Activated naive CD4-positive, alpha-beta T cell treated with anti-CD3 and anti-CD28 coated beads, Interleukin-2, amount 50 U/mL, for 72 hours (primary cell): ENCODE data around the gene ADRM1. TPM values are rescaled to one million over a fixed set of nuclear protein-coding genes. Genes with fewer than 3 reads are reported as not detected.

Experiments
- ATAC-seq, 2 donors: fragments of 150-1000 bp; cut with Tn5 transposase; 2 replicates each; pipeline ENCODE4 v1.10.0; 2021; ENCODE audit warnings: mild to moderate bottlenecking in 2 of 2, moderate library complexity in 2 of 2
- DNase-seq, 2 donors: peaks; one replicate each; pipeline ENCODE4 v3.0.0; 2021 to 2022; ENCODE audit warnings: low spot score in 2 of 2
- H3K27ac Mint-ChIP-seq, 2 donors: one replicate each; pipeline ENCODE4 v1.8.0; 2022; ENCODE audit warnings: mild to moderate bottlenecking in 2 of 2, mixed read lengths in 2 of 2
- H3K36me3 Mint-ChIP-seq, 2 donors: one replicate each; pipeline ENCODE4 v1.8.0; 2022; ENCODE audit warnings: mixed read lengths in 2 of 2
- H3K9me3 Mint-ChIP-seq, 2 donors: one replicate each; pipeline ENCODE4 v1.8.0; 2022; ENCODE audit warnings: mixed read lengths in 2 of 2
- total RNA-seq, 2 donors: library from RNA; stranded (reverse); gene quantifications; one replicate each; pipeline ENCODE4 v1.2.3, GENCODE V29; 2022

ADRM1 gene
- total RNA-seq, 2 donors from 2014 or later, result 92.6 to 93.6 TPM

- Mint-ChIP-seq H3K9me3 (no peaks in the 10 kb centered on the region), H3K27ac (no peak overlapping the region), H3K36me3 (no peaks in the 10 kb centered on the region)
- DNase-seq (no peak), ATAC-seq (no peak)
Measured at GRCh38 chr20:62273416-62273815, 29.4 kb upstream of the ADRM1 start.

- peak overlapping the region; percentile 37 to 69 for H3K27ac Mint-ChIP-seq
- H3K36me3 Mint-ChIP-seq, result no peaks in the 10 kb centered on the region
- H3K9me3 Mint-ChIP-seq, result no peaks in the 10 kb centered on the region
- DNase-seq (no peak), ATAC-seq (no peak)
Measured at GRCh38 chr20:62274332-62274950, 28.4 kb upstream of the ADRM1 start.

- ATAC-seq, result no peak
- no peak for DNase-seq
- H3K27ac Mint-ChIP-seq, result peak overlapping the region; percentile 23 to 75
- no peaks in the 10 kb centered on the region for H3K9me3 Mint-ChIP-seq
- no peaks in the 10 kb centered on the region for H3K36me3 Mint-ChIP-seq
Measured at GRCh38 chr20:62275219-62275618, 27.6 kb upstream of the ADRM1 start.

- ATAC-seq (no peak), DNase-seq (no peak)
- Mint-ChIP-seq H3K27ac (peak overlapping the region in 1 of 2 donors; percentile 23), H3K9me3 (no peaks in the 10 kb centered on the region), H3K36me3 (no peaks in the 10 kb centered on the region)
Measured at GRCh38 chr20:62276439-62276838, 26.4 kb upstream of the ADRM1 start.

GRCh38 chr20:62277253-62277652 lies 25.5 kb upstream of the ADRM1 start:
- Mint-ChIP-seq H3K36me3 (no peaks in the 10 kb centered on the region), H3K9me3 (no peaks in the 10 kb centered on the region), H3K27ac (peak overlapping the region in 1 of 2 donors; percentile 36)
- ATAC-seq (no peak), DNase-seq (no peak)

- Mint-ChIP-seq H3K27ac (no peak overlapping the region), H3K9me3 (no peaks in the 10 kb centered on the region), H3K36me3 (no peaks in the 10 kb centered on the region)
- DNase-seq (no peak), ATAC-seq (no peak)
Measured at GRCh38 chr20:62280303-62280702, 22.5 kb upstream of the ADRM1 start.

- Mint-ChIP-seq H3K36me3 (no peaks in the 10 kb centered on the region), H3K9me3 (no peaks in the 10 kb centered on the region)
- no peak for ATAC-seq
Measured at GRCh38 chr20:62281161-62281933, 21.4 kb upstream of the ADRM1 start.

GRCh38 chr20:62282103-62282502 lies 20.7 kb upstream of the ADRM1 start:
- no peaks in the 10 kb centered on the region for H3K9me3 Mint-ChIP-seq
- no peak overlapping the region for H3K27ac Mint-ChIP-seq
- no peak for DNase-seq
- H3K36me3 Mint-ChIP-seq, result no peaks in the 10 kb centered on the region
- ATAC-seq, result no peak

More at GRCh38 chr20:62281161-62281933, 21.4 kb upstream of the ADRM1 start:
- no peak for DNase-seq
- no peak overlapping the region for H3K27ac Mint-ChIP-seq

- DNase-seq (no peak), ATAC-seq (no peak)
- no peak overlapping the region for H3K27ac Mint-ChIP-seq
- no peaks in the 10 kb centered on the region for H3K9me3 Mint-ChIP-seq
- H3K36me3 Mint-ChIP-seq, result no peaks in the 10 kb centered on the region
Measured at GRCh38 chr20:62282877-62283503, 19.8 kb upstream of the ADRM1 start.

GRCh38 chr20:62284448-62284847 lies 18.3 kb upstream of the ADRM1 start:
- H3K9me3 Mint-ChIP-seq, result no peaks in the 10 kb centered on the region
- H3K27ac Mint-ChIP-seq, result no peak overlapping the region
- ATAC-seq, result no peak
- H3K36me3 Mint-ChIP-seq, result no peaks in the 10 kb centered on the region
- no peak for DNase-seq

- H3K9me3 Mint-ChIP-seq, result no peaks in the 10 kb centered on the region
- no peak for DNase-seq
- no peaks in the 10 kb centered on the region for H3K36me3 Mint-ChIP-seq
- ATAC-seq, result no peak
- H3K27ac Mint-ChIP-seq, result no peak overlapping the region
Measured at GRCh38 chr20:62285151-62285550, 17.6 kb upstream of the ADRM1 start.

- no peaks in the 10 kb centered on the region for H3K9me3 Mint-ChIP-seq
- ATAC-seq (no peak), DNase-seq (no peak)
- no peak overlapping the region for H3K27ac Mint-ChIP-seq
- no peaks in the 10 kb centered on the region for H3K36me3 Mint-ChIP-seq
Measured at GRCh38 chr20:62285722-62286121, 17.1 kb upstream of the ADRM1 start.

GRCh38 chr20:62286493-62287064 lies 16.2 kb upstream of the ADRM1 start:
- Mint-ChIP-seq H3K9me3 (no peaks in the 10 kb centered on the region), H3K36me3 (no peaks in the 10 kb centered on the region), H3K27ac (peak overlapping the region in 1 of 2 donors; percentile 55)
- DNase-seq (no peak), ATAC-seq (no peak)

- DNase-seq, result no peak
- Mint-ChIP-seq H3K27ac (no peak overlapping the region), H3K36me3 (no peaks in the 10 kb centered on the region), H3K9me3 (no peaks in the 10 kb centered on the region)
- no peak for ATAC-seq
Measured at GRCh38 chr20:62287129-62287528, 15.7 kb upstream of the ADRM1 start.

- H3K27ac Mint-ChIP-seq, result peak overlapping the region; percentile 6 to 75
- no peak for DNase-seq
- no peak for ATAC-seq
- no peaks in the 10 kb centered on the region for H3K9me3 Mint-ChIP-seq
- no peaks in the 10 kb centered on the region for H3K36me3 Mint-ChIP-seq
Measured at GRCh38 chr20:62287759-62288534, 14.8 kb upstream of the ADRM1 start.

- Mint-ChIP-seq H3K27ac (peak overlapping the region; percentile 1 to 91), H3K9me3 (no peaks in the 10 kb centered on the region), H3K36me3 (no peaks in the 10 kb centered on the region)
- DNase-seq, result no peak
- no peak for ATAC-seq
Measured at GRCh38 chr20:62288535-62289105, 14.2 kb upstream of the ADRM1 start.
